NCI-H2107 (cell line): ENCODE measurements around the gene SNX30.

Experiments
- DNase-seq: peaks from one replicate; lab custom pipeline; 2025; lab: John Stamatoyannopoulos, UW

SNX30 gene

GRCh38 chr9:112885324-112885723 lies 134.8 kb downstream of the SNX30 start:
- DNase-seq, result no peak

GRCh38 chr9:112886351-112886750 lies 135.8 kb downstream of the SNX30 start:
- no peak for DNase-seq

- no peak for DNase-seq
These were observed 136.8 kb downstream of the SNX30 start for GRCh38 chr9:112887381-112887780.

- DNase-seq, result no peak
These were observed 139.8 kb downstream of the SNX30 start, which contains the start of gene SLC46A2 for GRCh38 chr9:112890106-112891081. SLC46A2 (minus strand) TSS chr9:112890876; CDS start chr9:112890681, 195 bp downstream.

GRCh38 chr9:112891521-112891920 lies 141.0 kb downstream of the SNX30 start:
- no peak for DNase-seq

- DNase-seq, result no peak
These were observed 142.4 kb downstream of the SNX30 start for GRCh38 chr9:112892981-112893380.

- DNase-seq, result no peak
These were observed 143.5 kb downstream of the SNX30 start for GRCh38 chr9:112894041-112894440.

GRCh38 chr9:112894699-112895098 lies 144.1 kb downstream of the SNX30 start:
- no peak for DNase-seq

- DNase-seq, result no peak
These were observed 145.6 kb downstream of the SNX30 start for GRCh38 chr9:112896131-112896530.

- no peak for DNase-seq
These were observed 148.3 kb downstream of the SNX30 start for GRCh38 chr9:112898872-112899311.

GRCh38 chr9:112900488-112900887 lies 149.9 kb downstream of the SNX30 start:
- DNase-seq, result no peak

- no peak for DNase-seq
These were observed 150.3 kb downstream of the SNX30 start for GRCh38 chr9:112900901-112901300.

GRCh38 chr9:112905084-112905483 lies 154.5 kb downstream of the SNX30 start:
- DNase-seq, result no peak

GRCh38 chr9:112911736-112912135 lies 161.2 kb downstream of the SNX30 start:
- DNase-seq, result no peak

GRCh38 chr9:112912636-112913035 lies 162.1 kb downstream of the SNX30 start:
- DNase-seq, result no peak

- DNase-seq, result no peak
These were observed 162.8 kb downstream of the SNX30 start for GRCh38 chr9:112913326-112913725.

- no peak for DNase-seq
These were observed 164.0 kb downstream of the SNX30 start for GRCh38 chr9:112914524-112914923.

GRCh38 chr9:112917047-112917986 lies 166.8 kb downstream of the SNX30 start:
- no peak for DNase-seq

GRCh38 chr9:112917987-112918362 lies 167.4 kb downstream of the SNX30 start:
- no peak for DNase-seq

GRCh38 chr9:112921549-112921948 lies 171.0 kb downstream of the SNX30 start:
- no peak for DNase-seq
